NCI-H774 (cell line): ENCODE results near the gene STAC3.
"Not testable (repeated sequence)": the region's sequence is repeated elsewhere in the genome, so short reads cannot be mapped to it uniquely, and the experiment has no call there.

Experiments
- DNase-seq: peaks from one replicate; lab custom pipeline; 2025; lab: John Stamatoyannopoulos, UW

STAC3 gene

DNA sequence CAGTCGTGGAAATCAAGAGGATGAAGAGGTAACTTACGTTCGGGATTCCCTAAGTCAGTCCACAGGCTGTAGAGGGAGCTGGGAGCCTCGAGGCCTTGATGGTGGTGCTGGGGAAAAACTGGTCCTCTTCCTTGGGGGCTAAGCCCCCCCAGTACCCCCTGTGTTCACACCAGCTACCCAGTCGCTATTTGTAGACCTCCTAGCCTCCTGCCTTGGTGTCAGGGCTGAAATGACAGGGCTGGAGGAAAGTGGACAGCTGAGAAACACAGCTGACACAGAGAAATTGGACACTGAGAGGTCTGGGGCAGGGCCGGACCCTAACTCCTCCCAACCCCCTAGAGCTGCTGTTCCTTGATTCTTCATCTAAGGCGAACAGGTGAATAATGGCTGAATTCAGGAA lies at the start of gene STAC3:
STAC3 (minus strand) TSS at position 232 of the 400 bp plus-strand sequence. CDS start 1,551 bp downstream, outside the sequence.
- no peak for DNase-seq

- DNase-seq, result no peak
Observed at GRCh38 chr12:57299514-57300016, 48.6 kb upstream of the STAC3 start.

DNA sequence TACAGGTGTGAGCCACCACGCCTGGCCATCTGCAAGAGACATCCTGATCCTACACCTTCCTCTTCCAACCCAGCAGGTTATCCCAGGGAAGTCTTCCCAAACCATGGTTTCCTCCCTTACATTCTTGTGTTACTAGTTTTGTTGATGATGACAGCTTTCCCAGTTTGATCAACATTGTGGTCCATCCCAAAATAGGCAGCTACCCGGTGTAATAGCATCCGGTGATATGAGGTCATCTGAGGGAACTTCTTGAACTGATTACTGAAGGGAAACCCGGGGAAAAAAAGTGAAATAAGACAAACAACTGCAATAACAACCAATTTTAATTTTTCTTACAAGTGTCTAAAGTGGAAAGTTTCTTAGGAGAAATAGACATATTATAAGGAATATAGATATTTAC lies 45.3 kb upstream of the STAC3 start:
- DNase-seq, result no peak

DNA sequence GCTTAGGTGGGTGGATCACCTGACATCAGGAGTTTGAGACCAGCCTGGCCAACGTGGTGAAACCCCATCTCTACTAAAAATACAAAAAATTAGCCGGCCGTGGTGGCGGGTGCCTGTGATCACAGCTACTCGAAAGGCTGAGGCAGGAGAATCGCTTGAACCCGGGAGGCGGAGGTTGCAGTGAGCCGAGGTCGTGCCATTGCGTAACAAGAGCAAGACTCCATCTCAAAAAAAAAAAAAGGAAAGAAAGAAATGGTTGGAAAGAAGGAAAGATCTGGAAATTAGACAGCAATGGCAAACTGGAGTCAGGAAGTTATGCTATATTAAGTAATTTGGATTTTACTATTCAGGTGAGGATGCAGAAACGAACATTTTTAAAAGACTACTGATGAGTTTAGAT lies 31.1 kb upstream of the STAC3 start:
- DNase-seq, result not testable (repeated sequence)

- DNase-seq, result no peak
Observed at GRCh38 chr12:57280211-57281062, 29.4 kb upstream of the STAC3 start.

DNA sequence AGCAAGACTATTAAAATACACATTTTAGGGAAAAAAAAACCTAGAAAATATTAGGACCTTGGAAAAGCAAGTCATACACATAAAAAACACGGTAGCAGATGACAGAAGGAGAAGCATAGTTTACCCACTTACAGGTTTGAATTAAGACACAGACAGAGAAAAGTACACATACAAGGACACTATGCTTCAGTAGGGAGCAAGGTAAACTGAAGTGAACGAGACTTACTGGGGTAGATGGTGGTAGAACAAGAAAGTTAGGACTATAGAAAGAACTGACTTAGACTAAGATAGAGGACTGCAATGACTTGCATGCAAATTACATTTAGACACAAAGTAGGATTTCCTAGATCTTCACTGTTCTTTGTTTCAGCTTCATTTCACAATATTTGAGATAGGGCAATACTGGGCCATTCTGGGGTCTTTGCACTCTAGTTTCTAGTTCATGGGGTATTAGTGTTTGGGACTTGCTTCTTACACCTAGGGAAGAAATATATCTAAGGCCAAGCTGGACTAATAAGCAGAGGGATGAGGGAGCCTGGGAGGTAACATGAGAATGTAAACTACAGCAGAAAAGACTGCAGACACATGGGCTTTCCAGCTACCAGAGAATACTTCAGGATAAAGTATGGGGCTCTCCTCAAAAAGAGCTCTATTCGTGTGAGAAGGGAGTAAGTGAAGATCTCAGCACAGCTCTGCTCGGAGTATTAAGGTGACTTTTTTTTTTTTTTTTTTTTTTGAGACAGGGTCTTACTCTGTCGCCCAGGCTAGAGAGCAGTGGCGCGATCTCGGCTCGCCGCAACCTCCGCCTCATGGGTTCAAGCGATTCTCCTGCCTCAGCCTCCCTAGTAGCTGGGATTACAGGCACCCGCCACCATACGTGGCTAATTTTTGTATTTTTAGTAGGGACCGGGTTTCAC lies 27.7 kb upstream of the STAC3 start:
- no peak for DNase-seq

GRCh38 chr12:57276935-57277563 lies 26.1 kb upstream of the STAC3 start:
- DNase-seq, result no peak

DNA sequence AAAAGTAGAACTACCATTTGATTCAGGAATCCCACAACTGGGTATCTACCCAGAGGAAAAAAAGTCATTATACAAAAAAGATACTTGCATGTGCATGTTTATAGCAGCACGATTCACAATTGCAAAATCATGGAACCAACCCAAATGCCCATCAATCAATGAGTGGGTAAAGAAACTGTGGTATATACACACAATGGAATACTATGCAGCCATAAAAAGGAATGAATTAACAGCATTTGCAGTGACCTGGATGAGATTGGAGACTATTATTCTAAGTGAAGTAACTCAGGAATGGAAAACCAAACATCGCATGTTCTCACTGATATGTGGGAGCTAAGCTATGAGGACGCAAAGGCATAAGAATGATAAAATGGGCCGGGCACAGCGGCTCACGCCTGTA lies 25.2 kb upstream of the STAC3 start:
- not testable (repeated sequence) for DNase-seq

GRCh38 chr12:57273516-57273915 lies 22.5 kb upstream of the STAC3 start:
- DNase-seq, result no peak

- DNase-seq, result no peak
Observed at GRCh38 chr12:57272337-57273151, 21.6 kb upstream of the STAC3 start.

- DNase-seq, result no peak
Observed at GRCh38 chr12:57270966-57271470, 20.0 kb upstream of the STAC3 start.

- no peak for DNase-seq
Observed at GRCh38 chr12:57268264-57268663, 17.3 kb upstream of the STAC3 start.

DNA sequence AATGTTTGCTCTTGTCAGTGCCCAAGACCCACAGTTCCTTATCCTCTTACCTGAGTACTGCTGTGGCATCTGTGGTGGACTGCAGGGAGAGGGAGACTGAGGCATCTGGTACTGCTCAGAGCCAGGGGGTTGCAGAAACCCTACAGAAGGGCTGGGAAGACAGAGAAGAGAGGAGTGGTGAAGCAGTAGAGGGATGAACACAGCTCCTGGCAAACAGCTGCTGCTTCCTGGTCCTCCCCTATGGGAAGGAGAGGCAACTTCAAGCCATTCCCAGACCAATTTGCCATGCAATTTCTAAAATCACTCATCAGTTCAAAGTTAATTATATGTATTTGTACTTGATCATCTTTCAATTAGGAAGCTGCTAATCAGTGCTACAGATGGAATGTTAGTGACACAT lies 15.7 kb upstream of the STAC3 start:
- no peak for DNase-seq

DNA sequence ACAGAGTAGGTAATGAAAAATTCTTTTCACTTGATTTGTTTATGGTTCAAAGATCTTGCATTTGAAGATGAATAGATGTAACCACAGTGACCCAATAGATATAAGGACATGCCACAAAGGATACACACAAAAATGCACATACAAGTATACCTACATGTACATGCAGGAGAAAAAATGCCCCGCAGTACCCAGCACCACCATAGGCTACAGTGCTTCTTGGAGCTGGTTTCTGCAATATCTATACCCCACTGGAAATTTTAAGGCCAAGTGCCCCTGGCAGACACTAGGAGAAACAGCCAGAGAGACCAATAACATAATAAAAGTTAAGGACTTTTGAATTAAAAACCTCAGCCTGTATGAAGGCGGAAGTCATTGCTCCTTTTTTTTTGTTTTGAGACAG lies 12.1 kb upstream of the STAC3 start:
- DNase-seq, result no peak

DNA sequence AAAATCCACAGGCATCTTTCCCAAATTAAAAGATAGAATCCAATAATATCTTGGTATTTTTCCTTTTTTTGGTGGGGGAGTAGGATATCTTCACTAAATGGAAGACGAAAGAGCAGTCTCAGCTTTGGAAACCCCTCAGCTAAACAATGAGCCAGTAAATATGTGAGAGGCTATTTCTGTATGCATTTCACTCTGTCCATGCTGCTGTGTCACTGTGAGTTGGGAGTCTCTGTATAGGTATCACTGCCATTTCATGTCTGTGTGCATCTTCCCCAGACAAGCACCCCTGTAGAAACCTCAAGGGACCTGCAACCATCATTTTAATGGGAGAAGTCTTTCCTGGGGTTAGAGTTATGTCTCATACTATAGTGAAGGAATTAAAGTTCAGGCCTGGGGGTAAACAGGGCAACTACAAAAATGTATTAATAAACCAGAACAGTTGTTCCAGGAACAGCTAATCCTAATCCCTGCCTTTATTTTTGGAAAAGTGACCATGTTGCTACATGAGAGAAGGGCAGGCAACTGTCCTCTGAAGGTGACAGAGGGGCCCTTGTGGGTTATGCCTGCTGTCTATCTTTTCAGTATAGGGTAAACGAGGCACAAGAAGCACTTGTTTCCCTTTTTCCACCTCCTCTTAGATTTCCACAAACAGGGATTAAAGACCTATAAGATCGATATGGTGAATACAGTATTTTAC lies 11.3 kb upstream of the STAC3 start:
- DNase-seq, result no peak

- peak; percentile 67 for DNase-seq
Observed at GRCh38 chr12:57261428-57261865, 10.5 kb upstream of the STAC3 start.

GRCh38 chr12:57260366-57260765 lies 9.4 kb upstream of the STAC3 start:
- DNase-seq, result no peak

GRCh38 chr12:57258977-57259970 lies 8.3 kb upstream of the STAC3 start:
- DNase-seq, result no peak

DNA sequence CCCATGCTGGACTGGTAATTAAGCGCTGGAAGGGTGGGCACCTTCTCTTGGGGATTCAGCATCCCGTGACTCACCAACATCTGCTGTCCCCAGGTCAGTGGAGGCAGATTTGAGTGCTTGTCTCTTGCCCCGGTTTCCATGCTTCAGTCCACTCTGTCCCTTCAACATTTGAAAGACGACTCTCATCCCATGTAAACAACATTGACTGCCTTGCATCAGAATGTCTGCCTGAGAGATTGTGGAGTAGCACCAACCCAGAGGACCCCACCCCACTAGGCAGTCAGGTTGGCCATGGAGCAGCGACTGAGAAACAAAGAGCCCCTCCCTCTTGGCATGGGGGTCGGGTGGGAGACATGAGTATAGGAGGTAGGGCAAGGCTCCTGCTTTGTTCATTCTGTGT lies 4.9 kb upstream of the STAC3 start:
- no peak for DNase-seq
